ENCODE measurements around the gene RARRES2.
"Not testable (repeated sequence)": the region's sequence is repeated elsewhere in the genome, so short reads cannot be mapped to it uniquely, and the experiment has no call there.

Gene RARRES2

DNA sequence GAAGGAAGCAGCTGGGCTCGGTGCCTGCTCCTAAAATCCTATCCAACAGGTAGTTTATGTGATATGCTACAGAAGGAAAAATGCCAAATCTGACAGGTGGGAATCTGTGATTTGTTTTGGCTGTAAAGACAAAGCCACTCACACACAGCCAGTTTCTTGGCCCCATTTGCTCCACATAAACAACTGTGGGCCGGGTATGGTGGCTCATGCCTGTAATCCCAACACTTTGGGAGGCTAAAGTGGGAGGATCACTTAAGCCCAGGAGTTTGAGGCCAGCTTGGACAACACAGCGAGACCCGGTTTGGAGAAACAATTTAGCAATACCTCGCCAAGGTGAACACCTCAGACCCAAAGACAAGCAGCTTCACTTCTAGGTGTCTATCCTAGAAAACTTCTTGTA lies 35.1 kb downstream of the RARRES2 start:
- in situ Hi-C loops (cut with MboI; ENCODE audit: low pct_unique_long_range_greater_than_20kb, low sequenced_read_pairs), result not testable (repeated sequence)

DNA sequence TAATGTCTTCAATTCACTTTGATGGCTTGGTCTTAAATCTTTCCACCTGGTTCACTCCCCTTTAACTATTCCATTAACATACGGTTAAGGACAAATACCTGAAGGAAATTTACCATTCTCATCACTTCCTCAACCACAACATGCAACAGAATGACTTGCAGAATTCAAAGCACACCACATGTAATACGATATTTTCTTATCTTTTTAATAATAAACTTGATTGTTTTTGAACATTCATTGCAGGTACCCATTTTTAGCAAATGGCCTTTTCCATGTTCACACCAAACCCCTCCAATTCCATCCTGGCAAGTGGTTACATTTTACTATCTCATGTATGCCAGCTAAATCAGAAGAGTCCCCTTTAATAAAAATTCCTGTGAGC lies 35.5 kb downstream of the RARRES2 start:
- in situ Hi-C loops (cut with MboI; ENCODE audit: low pct_unique_long_range_greater_than_20kb, low sequenced_read_pairs); DNase-seq: not testable (repeated sequence)

More for the DNA sequence above, 35.1 kb downstream of the RARRES2 start:
- not testable (repeated sequence) for DNase-seq

DNA sequence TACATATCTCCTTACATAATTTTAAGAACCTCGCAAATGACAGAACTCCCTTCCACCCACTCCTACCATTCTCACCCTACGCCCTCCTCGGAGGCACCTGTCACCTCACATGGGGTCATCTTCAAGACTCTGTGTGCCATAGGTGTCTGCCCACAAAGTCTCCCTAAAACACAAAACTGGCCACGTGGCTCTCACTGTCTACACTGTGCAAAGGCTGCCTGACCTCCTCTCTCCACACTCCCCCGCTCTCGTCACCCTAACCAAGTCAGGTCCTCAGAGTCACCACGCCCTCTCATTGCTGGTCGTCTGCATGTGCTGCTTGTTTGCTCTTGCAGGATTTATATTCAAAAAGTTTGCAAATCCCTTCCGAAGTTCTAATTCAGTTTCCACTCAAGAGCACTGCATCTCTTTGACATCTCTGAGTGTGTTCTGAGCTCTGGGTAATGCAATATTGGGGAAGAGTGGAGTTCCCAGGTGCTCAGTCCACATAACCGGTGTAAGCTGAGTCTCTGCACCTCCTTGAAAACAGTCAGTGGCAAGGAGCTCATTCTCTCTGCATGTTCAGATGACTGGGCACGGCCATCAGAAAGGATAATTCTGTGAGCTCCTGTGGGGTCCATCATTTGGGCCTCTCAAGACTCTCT lies 36.0 kb downstream of the RARRES2 start:
- in situ Hi-C loops (cut with MboI; ENCODE audit: low pct_unique_long_range_greater_than_20kb, low sequenced_read_pairs); DNase-seq: not testable (repeated sequence)

GRCh38 chr7:150304499-150305258 lies 36.8 kb downstream of the RARRES2 start:
- DNase-seq; in situ Hi-C loops (cut with MboI; ENCODE audit: low pct_unique_long_range_greater_than_20kb, low sequenced_read_pairs): not testable (repeated sequence)

DNA sequence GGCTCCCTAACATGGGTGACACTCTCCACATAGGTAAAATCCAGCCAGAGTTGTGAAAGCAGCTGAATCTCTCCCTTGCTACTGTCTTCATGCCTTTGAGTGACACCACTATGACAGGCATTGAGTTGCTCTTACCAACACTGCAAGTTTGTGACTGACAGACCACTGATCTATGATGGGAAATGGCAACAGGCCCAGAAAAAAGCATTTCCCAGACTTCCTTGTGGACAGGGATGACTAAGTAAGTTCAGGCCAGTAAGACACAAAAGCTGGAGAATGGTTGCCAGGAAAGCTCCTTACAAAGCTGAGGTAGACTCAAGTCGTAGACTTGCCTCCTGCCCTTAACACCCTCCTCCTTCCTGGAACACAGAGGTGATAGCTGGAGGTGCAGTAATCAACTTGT lies 38.5 kb downstream of the RARRES2 start:
- DNase-seq; in situ Hi-C loops (cut with MboI; ENCODE audit: low pct_unique_long_range_greater_than_20kb, low sequenced_read_pairs): not testable (repeated sequence)

GRCh38 chr7:150297978-150298377 lies 43.5 kb downstream of the RARRES2 start:
- in situ Hi-C loops (cut with MboI; ENCODE audit: low pct_unique_long_range_greater_than_20kb, low sequenced_read_pairs); DNase-seq: not testable (repeated sequence)

GRCh38 chr7:150296802-150297201 lies 44.6 kb downstream of the RARRES2 start:
- in situ Hi-C loops (cut with MboI; ENCODE audit: low pct_unique_long_range_greater_than_20kb, low sequenced_read_pairs); DNase-seq: not testable (repeated sequence)

DNA sequence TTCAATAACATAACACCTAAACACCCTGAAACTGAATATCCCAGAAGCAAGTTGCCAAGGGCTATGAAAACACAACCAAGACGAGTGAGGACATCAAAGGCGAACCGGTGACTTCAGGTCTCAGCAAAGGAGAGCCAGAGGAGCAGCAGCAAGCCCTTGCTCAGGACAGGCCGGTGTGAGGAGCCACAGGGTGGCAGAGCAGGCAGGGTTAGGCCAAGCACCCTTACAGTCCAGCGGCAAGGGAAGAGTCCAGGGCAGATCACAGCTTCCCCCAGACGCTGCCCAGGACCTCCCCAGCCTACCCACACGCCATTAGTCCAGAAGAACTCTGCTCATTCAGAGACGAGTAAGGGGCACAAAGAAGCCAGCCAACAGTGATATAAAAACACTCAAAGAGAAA lies 45.8 kb downstream of the RARRES2 start:
- in situ Hi-C loops (cut with MboI; ENCODE audit: low pct_unique_long_range_greater_than_20kb, low sequenced_read_pairs); DNase-seq: not testable (repeated sequence)

GRCh38 chr7:150295027-150295426 lies 46.4 kb downstream of the RARRES2 start:
- in situ Hi-C loops (cut with MboI; ENCODE audit: low pct_unique_long_range_greater_than_20kb, low sequenced_read_pairs); DNase-seq: not testable (repeated sequence)

DNA sequence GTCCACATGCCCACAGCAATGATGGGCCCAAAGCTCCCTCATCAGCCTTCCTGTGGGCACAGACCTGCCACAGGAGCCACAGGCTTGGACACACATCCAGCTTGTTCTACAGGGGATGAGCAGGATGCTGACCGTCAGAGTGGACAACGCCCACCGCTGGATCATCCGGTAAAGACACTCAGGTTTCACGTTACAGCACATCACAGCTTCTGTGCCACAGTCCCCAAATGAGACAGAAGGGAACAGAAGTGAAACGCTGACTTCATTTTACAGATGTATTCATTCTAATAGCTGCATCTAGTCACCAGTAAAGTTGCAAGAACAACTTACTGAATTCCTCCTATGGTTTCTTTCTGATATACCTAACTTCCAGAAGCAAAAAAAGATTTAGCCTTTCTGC lies 51.1 kb downstream of the RARRES2 start:
- DNase-seq; in situ Hi-C loops (cut with MboI; ENCODE audit: low pct_unique_long_range_greater_than_20kb, low sequenced_read_pairs): not testable (repeated sequence)

DNA sequence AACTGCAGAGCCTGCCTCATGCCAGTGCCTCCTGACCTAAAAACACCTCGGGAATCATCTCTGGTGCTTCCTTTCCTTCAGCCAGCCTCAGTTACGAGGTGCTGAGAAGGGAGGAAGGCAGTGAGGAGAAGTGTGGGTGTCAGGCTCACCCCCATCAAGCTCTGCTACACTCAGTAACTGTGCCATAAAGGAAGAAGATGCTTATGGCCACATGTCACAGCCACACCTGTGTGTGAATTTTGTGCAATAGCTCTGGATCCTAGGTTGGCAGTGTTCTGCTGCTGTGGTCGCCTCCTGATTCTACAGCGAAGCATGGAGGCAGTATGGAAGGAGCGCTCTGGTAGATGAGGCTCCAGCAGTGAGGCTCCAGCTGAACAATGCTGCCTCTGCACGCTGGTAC lies 52.6 kb downstream of the RARRES2 start:
- DNase-seq; in situ Hi-C loops (cut with MboI; ENCODE audit: low pct_unique_long_range_greater_than_20kb, low sequenced_read_pairs): not testable (repeated sequence)
